T follicular helper cell (primary cell): ENCODE measurements around the gene SHANK2.

Source experiments
- DNase-seq: peaks from one replicate; pipeline ENCODE4 v3.0.0-alpha.2; 2020; ENCODE audit warnings: low read depth
- total RNA-seq, 2 experiments: gene quantifications; one replicate each; lab custom pipeline; 2026; lab: John Stamatoyannopoulos, UW

Gene SHANK2
- total RNA-seq, result 0.04 to 0.06 reads per million in 2 experiments

GRCh38 chr11:71252269-71252769 lies at the start of gene SHANK2:
Gene SHANK2 (minus strand): TSS chr11:71252577. CDS start chr11:71147326, 105,251 bp downstream.
- DNase-seq, result no peak

- no peak for DNase-seq
Measured at GRCh38 chr11:71301858-71302533, 49.6 kb upstream of the SHANK2 start.

GRCh38 chr11:71301046-71301857 lies 48.9 kb upstream of the SHANK2 start:
- DNase-seq, result no peak

GRCh38 chr11:71300187-71300586 lies 47.8 kb upstream of the SHANK2 start:
- DNase-seq, result no peak

GRCh38 chr11:71298761-71299181 lies 46.4 kb upstream of the SHANK2 start:
- no peak for DNase-seq

GRCh38 chr11:71298016-71298550 lies 45.7 kb upstream of the SHANK2 start:
- DNase-seq, result no peak

- DNase-seq, result no peak
Measured at GRCh38 chr11:71294846-71295600, 42.6 kb upstream of the SHANK2 start.

GRCh38 chr11:71293961-71294782 lies 41.8 kb upstream of the SHANK2 start:
- no peak for DNase-seq

- DNase-seq, result no peak
Measured at GRCh38 chr11:71286701-71287643, 34.6 kb upstream of the SHANK2 start.

- no peak for DNase-seq
Measured at GRCh38 chr11:71285111-71285510, 32.7 kb upstream of the SHANK2 start.

GRCh38 chr11:71284525-71285092 lies 32.2 kb upstream of the SHANK2 start:
- DNase-seq, result no peak

GRCh38 chr11:71283971-71284441 lies 31.6 kb upstream of the SHANK2 start:
- DNase-seq, result no peak

GRCh38 chr11:71282581-71283351 lies 30.4 kb upstream of the SHANK2 start:
- no peak for DNase-seq

GRCh38 chr11:71281831-71282230 lies 29.5 kb upstream of the SHANK2 start:
- DNase-seq, result no peak

- no peak for DNase-seq
Measured at GRCh38 chr11:71281204-71281603, 28.8 kb upstream of the SHANK2 start.

GRCh38 chr11:71279916-71280645 lies 27.7 kb upstream of the SHANK2 start:
- DNase-seq, result no peak

- no peak for DNase-seq
Measured at GRCh38 chr11:71272161-71272560, 19.8 kb upstream of the SHANK2 start.
